Glutamatergic neuron (in vitro differentiated cells): Measurements from ENCODE around the gene C16orf74. TPM values are rescaled to one million over a fixed set of nuclear protein-coding genes. Genes with fewer than 3 reads are reported as not detected.
A peak's percentile ranks its signal among the peaks of the same experiment; 100 is the strongest.

Experiments
- DNase-seq: peaks from one replicate; pipeline ENCODE4 v3.0.0; 2022
- H3K27ac Mint-ChIP-seq: one replicate; pipeline ENCODE4 v1.8.0; 2020; ENCODE audit warnings: mild to moderate bottlenecking, mixed read lengths, inconsistent platforms; ENCODE audit not compliant: unreplicated experiment
- H3K27me3 Mint-ChIP-seq: one replicate; pipeline ENCODE4 v1.8.0; 2020; ENCODE audit warnings: mild to moderate bottlenecking, moderate library complexity, mixed read lengths, inconsistent platforms; ENCODE audit not compliant: unreplicated experiment
- H3K36me3 Mint-ChIP-seq: one replicate; pipeline ENCODE4 v1.8.0; 2020; ENCODE audit warnings: mild to moderate bottlenecking, mixed read lengths, inconsistent platforms; ENCODE audit not compliant: unreplicated experiment
- H3K4me1 Mint-ChIP-seq: one replicate; pipeline ENCODE4 v1.8.0; 2020; ENCODE audit warnings: mild to moderate bottlenecking, low read depth, mixed read lengths, inconsistent platforms; ENCODE audit not compliant: unreplicated experiment
- H3K4me3 Mint-ChIP-seq: one replicate; pipeline ENCODE4 v1.8.0; 2020; ENCODE audit warnings: mild to moderate bottlenecking, mixed read lengths, inconsistent platforms; ENCODE audit not compliant: unreplicated experiment
- H3K9me3 Mint-ChIP-seq: one replicate; pipeline ENCODE4 v1.8.0; 2020; ENCODE audit warnings: mild to moderate bottlenecking, moderate library complexity, mixed read lengths, inconsistent platforms; ENCODE audit not compliant: unreplicated experiment
- total RNA-seq: library from RNA; stranded (reverse); fragmentation: NEBNext Ultra II Directional; extraction: Animal tissue kit (Norgen Biotek cat#: 25700); gene quantifications from one replicate; pipeline ENCODE4 v1.2.1, GENCODE V29; 2021; ENCODE audit not compliant: unreplicated experiment
- TF ChIP-seq, protein P1 (sequence below): fragments of 200-600 bp; sonication (generic); IDR thresholded peaks from one replicate; pipeline ENCODE4 v1.5.0; 2021; ENCODE audit not compliant: partially characterized antibody, unreplicated experiment

Gene C16orf74
- total RNA-seq, 1 donor from 2014 or later: 2.6 TPM

DNA sequence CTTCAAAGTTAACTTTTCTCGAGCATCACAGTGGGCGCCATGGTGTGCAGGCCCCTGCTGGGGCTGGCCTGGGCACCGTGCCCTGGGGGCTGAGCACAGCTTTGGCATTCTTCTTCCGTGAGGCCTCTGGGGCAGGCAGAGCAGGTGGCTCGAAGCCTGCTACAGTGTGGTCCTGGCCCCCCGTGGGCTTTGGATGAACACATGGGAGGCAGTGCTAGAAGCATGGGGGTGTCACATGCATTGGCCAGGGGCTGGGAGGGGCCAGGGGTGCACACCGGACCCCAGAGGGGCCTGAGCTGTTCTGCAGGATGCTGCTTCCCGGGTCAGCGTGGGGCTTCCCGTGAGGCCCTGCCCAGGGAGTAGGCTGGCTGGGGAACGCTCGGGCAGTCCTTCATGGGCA lies 12.1 kb upstream of the C16orf74 start:
- peaks cover 1% of the 10 kb centered on the region for H3K9me3 Mint-ChIP-seq
- no peaks in the 10 kb centered on the region for H3K36me3 Mint-ChIP-seq
- H3K27ac Mint-ChIP-seq: no peak overlapping the region
- H3K4me3 Mint-ChIP-seq: no peak overlapping the region
- TF ChIP-seq, protein P1, sequence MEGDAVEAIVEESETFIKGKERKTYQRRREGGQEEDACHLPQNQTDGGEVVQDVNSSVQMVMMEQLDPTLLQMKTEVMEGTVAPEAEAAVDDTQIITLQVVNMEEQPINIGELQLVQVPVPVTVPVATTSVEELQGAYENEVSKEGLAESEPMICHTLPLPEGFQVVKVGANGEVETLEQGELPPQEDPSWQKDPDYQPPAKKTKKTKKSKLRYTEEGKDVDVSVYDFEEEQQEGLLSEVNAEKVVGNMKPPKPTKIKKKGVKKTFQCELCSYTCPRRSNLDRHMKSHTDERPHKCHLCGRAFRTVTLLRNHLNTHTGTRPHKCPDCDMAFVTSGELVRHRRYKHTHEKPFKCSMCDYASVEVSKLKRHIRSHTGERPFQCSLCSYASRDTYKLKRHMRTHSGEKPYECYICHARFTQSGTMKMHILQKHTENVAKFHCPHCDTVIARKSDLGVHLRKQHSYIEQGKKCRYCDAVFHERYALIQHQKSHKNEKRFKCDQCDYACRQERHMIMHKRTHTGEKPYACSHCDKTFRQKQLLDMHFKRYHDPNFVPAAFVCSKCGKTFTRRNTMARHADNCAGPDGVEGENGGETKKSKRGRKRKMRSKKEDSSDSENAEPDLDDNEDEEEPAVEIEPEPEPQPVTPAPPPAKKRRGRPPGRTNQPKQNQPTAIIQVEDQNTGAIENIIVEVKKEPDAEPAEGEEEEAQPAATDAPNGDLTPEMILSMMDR: no peak
- H3K4me1 Mint-ChIP-seq: peaks cover 4% of the 10 kb centered on the region
- peaks cover 2% of the 10 kb centered on the region for H3K27me3 Mint-ChIP-seq
- DNase-seq: no peak

DNA sequence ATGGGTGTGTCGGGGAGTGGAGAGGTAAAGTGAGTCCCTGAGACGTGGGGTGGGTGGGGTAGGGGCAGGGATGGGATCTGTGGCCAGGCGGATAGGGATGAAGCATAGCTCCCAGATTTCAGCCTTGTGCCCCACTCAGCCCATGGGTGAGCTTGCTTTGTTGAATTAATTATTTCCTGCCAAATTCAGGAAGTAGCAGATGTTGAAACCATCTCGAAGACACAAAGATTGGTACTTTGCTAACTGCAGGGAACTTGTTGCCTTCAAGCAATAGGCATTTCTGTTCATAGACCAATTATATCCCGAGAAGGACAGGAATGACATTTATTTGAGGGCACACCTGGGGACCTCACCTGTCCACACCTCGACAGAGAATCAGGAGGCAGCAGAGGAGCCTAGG lies 11.0 kb upstream of the C16orf74 start:
- Mint-ChIP-seq H3K4me1 (peaks cover 4% of the 10 kb centered on the region), H3K36me3 (no peaks in the 10 kb centered on the region), H3K9me3 (peaks cover 1% of the 10 kb centered on the region), H3K27me3 (peaks cover 3% of the 10 kb centered on the region), H3K4me3 (no peak overlapping the region), H3K27ac (no peak overlapping the region)
- no peak for DNase-seq
- TF ChIP-seq, protein P1: no peak

DNA sequence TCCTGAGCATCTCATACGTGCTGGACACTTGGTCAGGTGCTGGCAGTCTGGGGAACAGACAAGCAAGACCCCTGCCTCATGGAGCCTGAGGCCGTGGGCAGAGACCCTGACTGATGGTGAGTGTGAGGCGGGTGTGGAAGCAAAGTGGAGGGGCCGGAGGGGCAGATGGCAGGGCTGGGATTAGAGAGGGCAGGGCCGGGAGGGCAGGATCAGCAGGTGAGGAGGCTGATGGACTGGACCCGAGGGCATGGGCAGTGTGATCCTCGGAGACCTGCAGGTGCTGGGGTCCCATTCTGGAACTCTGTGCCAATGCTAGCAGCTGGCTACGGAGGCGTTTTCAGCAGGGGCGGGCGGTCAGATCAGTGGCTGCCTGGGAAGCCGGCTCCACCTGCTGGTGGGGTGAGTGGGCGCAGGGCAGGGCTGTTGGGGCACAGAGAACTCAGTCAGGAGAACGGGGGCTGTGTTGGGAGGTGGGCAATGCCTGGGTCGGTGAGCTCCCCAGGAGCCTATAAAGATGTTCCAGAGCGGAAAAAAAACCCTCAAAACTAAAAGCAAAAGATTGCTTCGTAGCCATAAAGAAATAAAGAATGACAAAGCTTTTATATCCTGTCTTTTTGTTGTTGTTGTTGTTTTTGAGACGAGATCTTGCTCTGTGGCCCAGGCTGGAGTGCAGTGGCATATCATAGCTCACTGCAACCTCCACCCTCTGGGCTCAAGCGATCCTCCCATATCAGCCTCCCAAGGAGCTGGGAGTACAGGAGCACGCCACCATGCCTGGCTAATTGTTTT lies 8.9 kb upstream of the C16orf74 start:
- Mint-ChIP-seq H3K9me3 (peaks cover 1% of the 10 kb centered on the region), H3K36me3 (no peaks in the 10 kb centered on the region), H3K4me3 (no peak overlapping the region), H3K4me1 (peaks cover 1% of the 10 kb centered on the region), H3K27me3 (peaks cover 3% of the 10 kb centered on the region), H3K27ac (no peak overlapping the region)
- no peak for DNase-seq
- TF ChIP-seq, protein P1: peak; percentile 28

DNA sequence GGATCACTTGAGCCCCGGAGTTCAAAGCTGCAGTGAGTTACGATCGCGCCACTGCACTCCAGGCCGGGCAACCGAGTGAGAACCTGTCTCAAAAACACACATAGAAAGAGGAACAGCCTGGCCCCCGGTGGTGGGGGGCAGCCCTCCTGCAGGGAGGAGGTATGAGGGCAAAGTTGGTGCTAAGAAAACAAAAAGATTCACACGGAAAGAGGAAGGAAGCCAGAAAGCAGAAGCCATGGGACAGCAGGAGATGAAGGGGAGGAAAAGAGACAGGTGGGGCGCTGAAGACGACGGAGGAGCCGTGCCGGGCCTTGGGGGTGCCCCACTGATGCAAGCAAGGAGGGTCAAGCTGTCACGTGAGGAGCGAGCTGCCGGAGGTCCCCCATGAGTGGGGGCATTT lies 8.2 kb upstream of the C16orf74 start:
- TF ChIP-seq, protein P1: no peak
- H3K27ac Mint-ChIP-seq: no peak overlapping the region
- H3K36me3 Mint-ChIP-seq: no peaks in the 10 kb centered on the region
- DNase-seq: no peak
- peaks cover 1% of the 10 kb centered on the region for H3K9me3 Mint-ChIP-seq
- no peak overlapping the region for H3K4me3 Mint-ChIP-seq
- peaks cover 3% of the 10 kb centered on the region for H3K27me3 Mint-ChIP-seq
- peaks cover 1% of the 10 kb centered on the region for H3K4me1 Mint-ChIP-seq

DNA sequence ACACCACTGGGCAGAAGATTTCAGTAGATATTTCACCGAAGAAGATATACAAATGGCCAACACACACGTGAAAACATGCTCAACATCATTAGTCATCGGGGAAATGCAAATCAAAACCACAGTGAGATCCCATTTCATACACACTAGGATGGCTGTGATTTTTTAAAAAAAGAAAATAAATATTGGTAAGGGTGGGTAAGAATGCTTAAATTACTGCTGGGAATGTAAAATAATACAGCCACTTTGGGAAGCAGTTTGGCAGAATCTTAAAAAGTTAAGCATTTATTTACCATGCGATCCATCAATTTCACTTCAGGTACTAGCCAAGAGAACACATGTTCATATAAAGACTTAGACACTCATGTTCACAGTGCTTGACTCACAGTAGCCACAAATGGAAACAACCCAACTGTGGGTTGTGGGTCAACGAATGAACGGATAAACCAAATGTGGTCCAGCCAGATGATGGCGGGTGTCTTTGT lies 6.5 kb upstream of the C16orf74 start:
- Mint-ChIP-seq H3K4me1 (peaks cover 9% of the 10 kb centered on the region), H3K4me3 (no peak overlapping the region), H3K9me3 (peaks cover 1% of the 10 kb centered on the region), H3K27me3 (peaks cover 3% of the 10 kb centered on the region), H3K27ac (no peak overlapping the region), H3K36me3 (no peaks in the 10 kb centered on the region)
- TF ChIP-seq, protein P1: no peak
- no peak for DNase-seq
